ENCODE measurements around the gene CBR1.

GRCh38 chr21:36024782-36025181, 45.0 kb upstream of the CBR1 start:
- TF ChIP-seq POLR2A (IDR thresholded peaks at IDR 0.05) (no peak), CTCF (IDR thresholded peaks at IDR 0.05) (no peak)

Measured in testis (tissue), 2 donors.